Nucleus accumbens (tissue), 56 donors: ENCODE results near the gene HOGA1.
A peak's percentile ranks its signal among the peaks of the same experiment; 100 is the strongest.
"Not testable (repeated sequence)": the region's sequence is repeated elsewhere in the genome, so short reads cannot be mapped to it uniquely, and the experiment has no call there.

Source experiments
- DNase-seq, 56 donors: peaks; one replicate each; lab custom pipeline; 2025; lab: John Stamatoyannopoulos, UW

Gene HOGA1

GRCh38 chr10:97642471-97643159 lies 58.4 kb downstream of the HOGA1 start:
- not testable (repeated sequence) for DNase-seq

- no peak for DNase-seq
Observed at GRCh38 chr10:97643441-97643985, 59.3 kb downstream of the HOGA1 start.

GRCh38 chr10:97644936-97645335 lies 60.7 kb downstream of the HOGA1 start:
- DNase-seq: no peak

- no peak for DNase-seq
Observed at GRCh38 chr10:97647556-97647955, 63.4 kb downstream of the HOGA1 start.

- DNase-seq: peak in 4 of 56 donors; percentile 2 to 12 (median 4)
Observed at GRCh38 chr10:97648562-97649404, 64.6 kb downstream of the HOGA1 start.

- DNase-seq: not testable (repeated sequence)
Observed at GRCh38 chr10:97649405-97649750, 65.2 kb downstream of the HOGA1 start.

GRCh38 chr10:97650726-97651125 lies 66.5 kb downstream of the HOGA1 start:
- no peak for DNase-seq

GRCh38 chr10:97651773-97652172 lies 67.6 kb downstream of the HOGA1 start:
- DNase-seq: no peak

- no peak for DNase-seq
Observed at GRCh38 chr10:97656777-97657176, 72.6 kb downstream of the HOGA1 start.

GRCh38 chr10:97659589-97659988 lies 75.4 kb downstream of the HOGA1 start:
- no peak for DNase-seq
